ENCODE results near the gene REEP1.

REEP1 gene

GRCh38 chr2:86275962-86276361 lies 61.5 kb downstream of the REEP1 start:
- Histone ChIP-seq H3K9ac (ENCODE audit: low read length) (no peak overlapping the region), H3K36me3 (ENCODE audit: control insufficient read depth, insufficient read depth, low read length) (no peaks in the 10 kb centered on the region), H2BK15ac (replicated peaks; ENCODE audit: low read depth) (no peak overlapping the region), H3K27me3 (ENCODE audit: insufficient read depth, low read length, poor library complexity) (no peaks in the 10 kb centered on the region), H2BK120ac (ENCODE audit: low read depth, low read length) (no peak overlapping the region), H4K5ac (ENCODE audit: low read length) (no peak overlapping the region), H3K18ac (ENCODE audit: low read length) (no peak overlapping the region), H3K23ac (ENCODE audit: low read length) (no peak overlapping the region), H3K56ac (ENCODE audit: low read length) (no peak overlapping the region), H4K8ac (ENCODE audit: low read depth, low read length) (no peak overlapping the region), H3K79me2 (ENCODE audit: control insufficient read depth, insufficient read depth, low read length) (no peaks in the 10 kb centered on the region), H2BK5ac (ENCODE audit: low read length) (no peak overlapping the region), H3K4me1 (ENCODE audit: control insufficient read depth, low read depth, low read length) (no peaks in the 10 kb centered on the region), H3K4me2 (ENCODE audit: low read length) (no peak overlapping the region), H3K4me3 (ENCODE audit: low read length) (no peak overlapping the region), H3K79me1 (ENCODE audit: low read length) (no peaks in the 10 kb centered on the region), H3K27ac (ENCODE audit: low read depth, low read length) (no peak overlapping the region), H2AK5ac (ENCODE audit: low read length) (no peak overlapping the region), H3K4ac (ENCODE audit: low read depth, low read length) (no peak overlapping the region)
- no peak for DNase-seq
- WGBS (ENCODE audit: extremely low coverage, insufficient coverage, low lambda C conversion rate), result no CpG with 5 or more reads among the region's 3 CpGs

DNA sequence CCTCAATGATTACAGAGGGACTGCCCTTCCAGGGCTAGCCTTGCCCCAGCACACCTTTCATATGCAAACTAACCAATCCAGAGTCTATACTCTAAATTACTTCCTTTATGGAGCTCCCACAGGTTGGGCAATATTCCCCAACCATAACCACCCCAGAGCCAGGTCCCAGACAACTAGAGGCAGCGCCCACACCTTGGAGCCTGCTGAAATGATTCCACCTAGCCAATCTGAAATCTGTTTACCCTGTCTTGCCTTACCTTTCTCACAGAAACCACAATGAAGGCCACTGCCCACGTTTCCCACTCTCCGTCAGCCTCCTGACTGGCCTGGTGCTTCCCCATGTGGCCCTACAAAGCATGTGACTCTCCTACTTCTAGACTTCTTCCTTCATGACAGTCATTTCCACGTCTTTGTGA lies 62.0 kb downstream of the REEP1 start:
- no peaks in the 10 kb centered on the region for H3K27me3 ChIP-seq (ENCODE audit: insufficient read depth, low read length, poor library complexity)
- WGBS (ENCODE audit: extremely low coverage, insufficient coverage, low lambda C conversion rate), result no CpG with 5 or more reads among the region's 4 CpGs

DNA sequence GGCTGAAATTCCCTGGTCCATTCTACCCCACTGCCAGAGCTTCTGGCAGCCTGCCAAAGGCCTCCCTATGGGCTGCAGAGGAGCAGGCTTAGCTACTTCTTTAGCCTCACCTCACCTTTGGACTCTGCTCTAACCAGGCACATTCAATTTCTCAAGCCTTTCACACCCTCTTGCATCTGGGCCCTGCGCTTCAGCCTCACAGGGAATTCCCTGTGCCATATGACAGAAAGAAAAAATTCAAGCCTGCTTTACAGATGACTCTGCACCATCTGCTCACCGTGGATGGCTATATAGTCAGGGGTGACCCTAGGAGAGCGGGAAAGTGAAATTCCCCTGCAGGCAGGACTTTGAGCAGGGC lies 62.5 kb downstream of the REEP1 start:
- Histone ChIP-seq H3K9ac (ENCODE audit: low read length) (no peak overlapping the region), H3K27ac (ENCODE audit: low read depth, low read length) (no peak overlapping the region), H3K27me3 (ENCODE audit: insufficient read depth, low read length, poor library complexity) (no peaks in the 10 kb centered on the region), H3K36me3 (ENCODE audit: control insufficient read depth, insufficient read depth, low read length) (no peaks in the 10 kb centered on the region), H2BK5ac (ENCODE audit: low read length) (no peak overlapping the region), H3K4ac (ENCODE audit: low read depth, low read length) (no peak overlapping the region), H3K4me3 (ENCODE audit: low read length) (no peak overlapping the region), H3K4me1 (ENCODE audit: control insufficient read depth, low read depth, low read length) (no peaks in the 10 kb centered on the region), H3K4me2 (ENCODE audit: low read length) (no peak overlapping the region), H2BK15ac (replicated peaks; ENCODE audit: low read depth) (no peak overlapping the region), H3K79me2 (ENCODE audit: control insufficient read depth, insufficient read depth, low read length) (no peaks in the 10 kb centered on the region), H3K18ac (ENCODE audit: low read length) (no peak overlapping the region), H3K56ac (ENCODE audit: low read length) (no peak overlapping the region), H4K5ac (ENCODE audit: low read length) (no peak overlapping the region), H3K79me1 (ENCODE audit: low read length) (no peaks in the 10 kb centered on the region), H2AK5ac (ENCODE audit: low read length) (no peak overlapping the region), H3K23ac (ENCODE audit: low read length) (no peak overlapping the region), H2BK120ac (ENCODE audit: low read depth, low read length) (no peak overlapping the region), H4K8ac (ENCODE audit: low read depth, low read length) (no peak overlapping the region)
- no peak for DNase-seq
- no CpG with 5 or more reads among the region's 3 CpGs for WGBS (ENCODE audit: extremely low coverage, insufficient coverage, low lambda C conversion rate)

More for the DNA sequence above, 62.0 kb downstream of the REEP1 start:
- Histone ChIP-seq H3K4me3 (ENCODE audit: low read length) (no peak overlapping the region), H3K4ac (ENCODE audit: low read depth, low read length) (no peak overlapping the region), H3K79me1 (ENCODE audit: low read length) (no peaks in the 10 kb centered on the region), H2AK5ac (ENCODE audit: low read length) (no peak overlapping the region), H2BK5ac (ENCODE audit: low read length) (no peak overlapping the region), H3K36me3 (ENCODE audit: control insufficient read depth, insufficient read depth, low read length) (no peaks in the 10 kb centered on the region), H2BK15ac (replicated peaks; ENCODE audit: low read depth) (no peak overlapping the region), H3K9ac (ENCODE audit: low read length) (no peak overlapping the region), H3K4me1 (ENCODE audit: control insufficient read depth, low read depth, low read length) (no peaks in the 10 kb centered on the region), H4K5ac (ENCODE audit: low read length) (no peak overlapping the region), H4K8ac (ENCODE audit: low read depth, low read length) (no peak overlapping the region), H3K79me2 (ENCODE audit: control insufficient read depth, insufficient read depth, low read length) (no peaks in the 10 kb centered on the region), H3K4me2 (ENCODE audit: low read length) (no peak overlapping the region), H3K56ac (ENCODE audit: low read length) (no peak overlapping the region), H3K23ac (ENCODE audit: low read length) (no peak overlapping the region), H3K18ac (ENCODE audit: low read length) (no peak overlapping the region), H3K27ac (ENCODE audit: low read depth, low read length) (no peak overlapping the region), H2BK120ac (ENCODE audit: low read depth, low read length) (no peak overlapping the region)
- no peak for DNase-seq

DNA sequence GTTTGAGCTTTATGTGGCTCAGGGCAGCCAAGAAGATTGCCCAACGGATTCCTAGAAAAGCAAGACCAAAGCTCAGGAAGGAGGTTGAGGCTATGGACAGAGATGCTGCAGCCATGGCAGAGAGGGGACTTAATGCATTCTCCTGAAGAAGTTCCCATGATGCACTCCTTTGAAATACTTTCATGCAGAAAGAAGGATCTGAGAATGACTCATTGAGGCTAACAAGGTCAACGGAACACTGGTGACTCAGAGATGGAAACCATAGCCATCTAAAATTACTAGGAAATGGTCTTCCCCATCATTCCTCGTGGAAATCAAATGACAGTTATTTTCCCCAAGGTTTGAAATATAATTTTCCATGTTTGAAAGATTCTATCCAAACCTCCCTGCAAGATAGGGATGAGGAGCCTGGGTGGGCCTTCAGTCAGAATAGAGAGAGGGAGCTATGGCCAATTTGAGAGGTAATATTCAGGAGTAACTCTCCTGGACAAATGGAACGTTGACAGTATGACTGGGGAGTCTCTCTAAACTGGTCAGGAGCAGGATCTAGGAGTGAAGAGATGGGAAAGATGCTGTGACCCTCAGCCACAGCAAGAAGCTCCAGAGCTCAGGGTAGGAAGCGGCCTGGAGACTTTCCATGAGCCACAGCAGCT lies 63.0 kb downstream of the REEP1 start:
- Histone ChIP-seq H3K36me3 (ENCODE audit: control insufficient read depth, insufficient read depth, low read length) (no peaks in the 10 kb centered on the region), H3K79me2 (ENCODE audit: control insufficient read depth, insufficient read depth, low read length) (no peaks in the 10 kb centered on the region), H2AK5ac (ENCODE audit: low read length) (no peak overlapping the region), H3K79me1 (ENCODE audit: low read length) (no peaks in the 10 kb centered on the region), H3K27ac (ENCODE audit: low read depth, low read length) (no peak overlapping the region), H3K23ac (ENCODE audit: low read length) (no peak overlapping the region), H2BK120ac (ENCODE audit: low read depth, low read length) (no peak overlapping the region), H3K9ac (ENCODE audit: low read length) (no peak overlapping the region), H3K56ac (ENCODE audit: low read length) (no peak overlapping the region), H2BK5ac (ENCODE audit: low read length) (no peak overlapping the region), H4K8ac (ENCODE audit: low read depth, low read length) (no peak overlapping the region), H4K5ac (ENCODE audit: low read length) (no peak overlapping the region), H3K4me1 (ENCODE audit: control insufficient read depth, low read depth, low read length) (no peaks in the 10 kb centered on the region), H3K4me3 (ENCODE audit: low read length) (no peak overlapping the region), H3K18ac (ENCODE audit: low read length) (no peak overlapping the region), H3K4ac (ENCODE audit: low read depth, low read length) (no peak overlapping the region), H3K4me2 (ENCODE audit: low read length) (no peak overlapping the region), H3K27me3 (ENCODE audit: insufficient read depth, low read length, poor library complexity) (no peaks in the 10 kb centered on the region), H2BK15ac (replicated peaks; ENCODE audit: low read depth) (no peak overlapping the region)
- no peak for DNase-seq
- WGBS (ENCODE audit: extremely low coverage, insufficient coverage, low lambda C conversion rate), result no CpG with 5 or more reads among the region's 5 CpGs

GRCh38 chr2:86272111-86272510 lies 65.3 kb downstream of the REEP1 start:
- H3K27ac ChIP-seq (ENCODE audit: low read depth, low read length), result no peak overlapping the region
- no peak overlapping the region for H3K23ac ChIP-seq (ENCODE audit: low read length)
- H2BK5ac ChIP-seq (ENCODE audit: low read length), result no peak overlapping the region
- no peak for DNase-seq
- H4K8ac ChIP-seq (ENCODE audit: low read depth, low read length), result no peak overlapping the region
- H3K27me3 ChIP-seq (ENCODE audit: insufficient read depth, low read length, poor library complexity), result no peaks in the 10 kb centered on the region
- H3K79me1 ChIP-seq (ENCODE audit: low read length), result no peaks in the 10 kb centered on the region
- no peak overlapping the region for H3K9ac ChIP-seq (ENCODE audit: low read length)
- no peaks in the 10 kb centered on the region for H3K79me2 ChIP-seq (ENCODE audit: control insufficient read depth, insufficient read depth, low read length)
- H2AK5ac ChIP-seq (ENCODE audit: low read length), result no peak overlapping the region
- WGBS (ENCODE audit: extremely low coverage, insufficient coverage, low lambda C conversion rate), result no CpG with 5 or more reads among the region's 2 CpGs
- H3K4me3 ChIP-seq (ENCODE audit: low read length), result no peak overlapping the region
- no peak overlapping the region for H2BK120ac ChIP-seq (ENCODE audit: low read depth, low read length)
- H3K4me2 ChIP-seq (ENCODE audit: low read length), result no peak overlapping the region
- no peak overlapping the region for H3K56ac ChIP-seq (ENCODE audit: low read length)
- no peak overlapping the region for H4K5ac ChIP-seq (ENCODE audit: low read length)
- H3K4me1 ChIP-seq (ENCODE audit: control insufficient read depth, low read depth, low read length), result no peaks in the 10 kb centered on the region
- no peak overlapping the region for H3K18ac ChIP-seq (ENCODE audit: low read length)
- H3K4ac ChIP-seq (ENCODE audit: low read depth, low read length), result no peak overlapping the region
- no peaks in the 10 kb centered on the region for H3K36me3 ChIP-seq (ENCODE audit: control insufficient read depth, insufficient read depth, low read length)
- H2BK15ac ChIP-seq (replicated peaks; ENCODE audit: low read depth), result no peak overlapping the region

GRCh38 chr2:86271248-86271647 lies 66.2 kb downstream of the REEP1 start:
- H3K4ac ChIP-seq (ENCODE audit: low read depth, low read length), result no peak overlapping the region
- H3K4me2 ChIP-seq (ENCODE audit: low read length), result no peak overlapping the region
- H3K79me2 ChIP-seq (ENCODE audit: control insufficient read depth, insufficient read depth, low read length), result no peaks in the 10 kb centered on the region
- no peak overlapping the region for H3K27ac ChIP-seq (ENCODE audit: low read depth, low read length)
- H3K56ac ChIP-seq (ENCODE audit: low read length), result no peak overlapping the region
- no peaks in the 10 kb centered on the region for H3K4me1 ChIP-seq (ENCODE audit: control insufficient read depth, low read depth, low read length)
- DNase-seq, result no peak
- H3K4me3 ChIP-seq (ENCODE audit: low read length), result no peak overlapping the region
- no peaks in the 10 kb centered on the region for H3K27me3 ChIP-seq (ENCODE audit: insufficient read depth, low read length, poor library complexity)
- H3K36me3 ChIP-seq (ENCODE audit: control insufficient read depth, insufficient read depth, low read length), result no peaks in the 10 kb centered on the region
- no peak overlapping the region for H3K23ac ChIP-seq (ENCODE audit: low read length)
- no peak overlapping the region for H2AK5ac ChIP-seq (ENCODE audit: low read length)
- no peak overlapping the region for H3K9ac ChIP-seq (ENCODE audit: low read length)
- H2BK5ac ChIP-seq (ENCODE audit: low read length), result no peak overlapping the region
- H4K5ac ChIP-seq (ENCODE audit: low read length), result no peak overlapping the region
- H3K79me1 ChIP-seq (ENCODE audit: low read length), result no peaks in the 10 kb centered on the region
- H2BK15ac ChIP-seq (replicated peaks; ENCODE audit: low read depth), result no peak overlapping the region
- no peak overlapping the region for H4K8ac ChIP-seq (ENCODE audit: low read depth, low read length)
- H2BK120ac ChIP-seq (ENCODE audit: low read depth, low read length), result no peak overlapping the region
- no peak overlapping the region for H3K18ac ChIP-seq (ENCODE audit: low read length)

All from mesendoderm (in vitro differentiated cells).